Keratinocyte (primary cell): Measurements from ENCODE around the gene SLC12A9. TPM values are rescaled to one million over a fixed set of nuclear protein-coding genes. Genes with fewer than 3 reads are reported as not detected.

Experiments used
- DNase-seq: peaks from one replicate; pipeline ENCODE4 v3.0.0-alpha.2; 2011; ENCODE audit warnings: low read depth, missing footprints, low spot score
- FAIRE-seq: peaks from 2 replicates; lab custom pipeline; 2011; peaks lifted over from hg19 to GRCh38; lab: Jason Lieb, UNC
- H2AFZ ChIP-seq: 2 replicates; pipeline ENCODE4 v1.6.0; 2012; ENCODE audit warnings: low read length, control low read depth, inconsistent platforms; ENCODE audit not compliant: control insufficient read depth
- H3K27ac ChIP-seq: 2 replicates; pipeline ENCODE4 v1.5.1; 2011; ENCODE audit warnings: low read length; ENCODE audit not compliant: control insufficient read depth, insufficient read depth
- H3K27me3 ChIP-seq: 3 replicates; pipeline ENCODE4 v1.6.0; 2011; ENCODE audit warnings: low read length; ENCODE audit not compliant: control insufficient read depth, insufficient read depth; ENCODE audit errors: extremely low read depth
- H3K36me3 ChIP-seq, 2 experiments: 2 replicates in 1 of 2; 3 replicates in 1 of 2; pipeline ENCODE4 v1.5.1; 2011; ENCODE audit warnings: low read length in 2 of 2, mild to moderate bottlenecking in 1 of 2; ENCODE audit not compliant: control insufficient read depth in 2 of 2, insufficient read depth in 2 of 2; ENCODE audit errors: extremely low read depth in 1 of 2
- H3K4me1 ChIP-seq: 3 replicates; pipeline ENCODE4 v1.5.1; 2011; ENCODE audit warnings: low read length; ENCODE audit not compliant: control insufficient read depth, insufficient read depth; ENCODE audit errors: extremely low read depth
- H3K4me2 ChIP-seq: 3 replicates; pipeline ENCODE4 v1.6.0; 2011; ENCODE audit warnings: low read depth, low read length; ENCODE audit not compliant: control insufficient read depth, insufficient read depth; ENCODE audit errors: extremely low read depth
- H3K4me3 ChIP-seq, 3 experiments: fragments of 200-600 bp in 1 of 3; sonication (generic) in 1 of 3; 2 replicates in 2 of 3; 3 replicates in 1 of 3; pipeline ENCODE4 v1.5.1; 2011 to 2016; ENCODE audit warnings: low read length in 3 of 3, mild to moderate bottlenecking in 3 of 3, control low read depth in 2 of 3, inconsistent platforms in 1 of 3, low read depth in 1 of 3, mixed read lengths in 1 of 3, mixed run types in 1 of 3, moderate library complexity in 1 of 3; ENCODE audit not compliant: control insufficient read depth in 2 of 3, insufficient read depth in 2 of 3; ENCODE audit errors: extremely low read depth in 1 of 3
- H3K79me2 ChIP-seq: 2 replicates; pipeline ENCODE4 v1.6.0; 2012; ENCODE audit warnings: low read length; ENCODE audit not compliant: control insufficient read depth, insufficient read depth
- H3K9ac ChIP-seq: 3 replicates; pipeline ENCODE4 v1.6.0; 2011; ENCODE audit warnings: low read length; ENCODE audit not compliant: control insufficient read depth, insufficient read depth; ENCODE audit errors: extremely low read depth
- H3K9me1 ChIP-seq: 3 replicates; pipeline ENCODE4 v1.6.0; 2011; ENCODE audit warnings: low read length; ENCODE audit not compliant: control insufficient read depth, insufficient read depth; ENCODE audit errors: extremely low read depth
- H3K9me3 ChIP-seq: 2 replicates; pipeline ENCODE4 v1.5.1; 2012; ENCODE audit warnings: low read depth, low read length; ENCODE audit not compliant: control insufficient read depth
- H4K20me1 ChIP-seq: 3 replicates; pipeline ENCODE4 v1.6.0; 2011; ENCODE audit warnings: low read length; ENCODE audit not compliant: control insufficient read depth, insufficient read depth; ENCODE audit errors: extremely low read depth
- CTCF ChIP-seq, 3 experiments: IDR thresholded peaks in 1 of 3; conservative IDR thresholded peaks in 1 of 3; optimal IDR thresholded peaks in 1 of 3; 2 replicates in 2 of 3; 3 replicates in 1 of 3; pipeline versions ENCODE3 to v1.5.1; 2011; ENCODE audit warnings: low read length in 3 of 3, mild to moderate bottlenecking in 3 of 3, moderate library complexity in 2 of 3, control low read depth in 1 of 3, inconsistent platforms in 1 of 3; ENCODE audit not compliant: insufficient read depth in 2 of 3; ENCODE audit errors: extremely low read depth in 1 of 3
- EZH2 ChIP-seq: IDR thresholded peaks from one replicate; pipeline ENCODE4 v1.6.1; 2012; ENCODE audit warnings: inconsistent platforms, mild to moderate bottlenecking, low read length, moderate library complexity
- dilution Hi-C: fragments of 300-500 bp; cut with MboI; formaldehyde crosslinking; loops from one replicate; pipeline ENCODE4 v1.7.0; 2020; ENCODE audit warnings: low sequenced_read_pairs; ENCODE audit not compliant: extremely low pct_ligation_motif_present
- polyA plus RNA-seq, 5 experiments: library from polyadenylated mRNA; depleted of rRNA in 3 of 5; stranded (reverse) in 3 of 5; stranded (forward) in 1 of 5; unstranded in 1 of 5; fragments of >200 nt; gene quantifications; 1 replicate in 1 of 5; 2 replicates in 3 of 5; 3 replicates in 1 of 5; pipeline versions ENCODE4 v1.2.1 to v1.2.3, GENCODE V29; 2011 to 2012; ENCODE audit warnings: missing spikeins in 2 of 5, low read depth in 1 of 5, low replicate concordance in 1 of 5

The SLC12A9 gene
- polyA plus RNA-seq, 1 donor (not counting 4 experiments of a cell fraction or from before 2014, with no cell fraction given): 19.8 TPM

GRCh38 chr7:100874577-100875355 lies 22.3 kb downstream of the SLC12A9 start, which contains the start of gene SRRT:
Gene SRRT, plus strand, starts transcription at chr7:100875103. Its CDS starts 488 bp downstream, at chr7:100875591.
- Histone ChIP-seq H3K4me3 (peak within 1 kb of the TSS; percentile 95 to 99 (median 96)), H3K4me2 (peak within 1 kb of the TSS; percentile 98), H3K9me1 (no peaks in the 10 kb centered on the region), H3K27me3 (no peaks in the 10 kb centered on the region), H2AFZ (peak within 1 kb of the TSS; percentile 87), H3K9me3 (no peaks in the 10 kb centered on the region), H3K79me2 (peaks cover 87% of the 10 kb centered on the region), H3K9ac (peak within 1 kb of the TSS; percentile 93), H3K27ac (peak within 1 kb of the TSS; percentile 92), H4K20me1 (peaks cover 9% of the 10 kb centered on the region), H3K36me3 (peaks cover 27 to 46% of the 10 kb centered on the region in 2 experiments), H3K4me1 (peaks cover 29% of the 10 kb centered on the region)
- TF ChIP-seq EZH2: no peak
- peak in 1 of 3 experiments; percentile 41 for TF ChIP-seq CTCF (optimal IDR thresholded peaks at IDR 0.05 in 1 of 3, IDR thresholded peaks at IDR 0.05 in 1 of 3, conservative IDR thresholded peaks at IDR 0.05 in 1 of 3; ENCODE audit: extremely low read depth in 1 of 3, insufficient read depth in 2 of 3, low read length in 3 of 3)
- no peak for DNase-seq
- dilution Hi-C loops: no loop called here
- FAIRE-seq: peak; percentile 82

- TF ChIP-seq CTCF (optimal IDR thresholded peaks at IDR 0.05 in 1 of 3, IDR thresholded peaks at IDR 0.05 in 1 of 3, conservative IDR thresholded peaks at IDR 0.05 in 1 of 3; ENCODE audit: extremely low read depth in 1 of 3, insufficient read depth in 2 of 3, low read length in 3 of 3) (no peak), EZH2 (no peak)
- H3K27ac ChIP-seq: peak overlapping the region; percentile 78
- peaks cover 86% of the 10 kb centered on the region for H3K79me2 ChIP-seq
- peaks cover 12% of the 10 kb centered on the region for H4K20me1 ChIP-seq
- H3K4me1 ChIP-seq: peaks cover 29% of the 10 kb centered on the region
- DNase-seq (no peak), FAIRE-seq (no peak)
- peak overlapping the region; percentile 42 for H2AFZ ChIP-seq
- peak overlapping the region; percentile 95 to 99 (median 96) for H3K4me3 ChIP-seq
- dilution Hi-C loops: no loop called here
- H3K27me3 ChIP-seq: no peaks in the 10 kb centered on the region
- H3K9me1 ChIP-seq: no peaks in the 10 kb centered on the region
- H3K4me2 ChIP-seq: peak overlapping the region; percentile 98
- no peaks in the 10 kb centered on the region for H3K9me3 ChIP-seq
- H3K9ac ChIP-seq: peak overlapping the region; percentile 93
- peaks cover 29 to 49% of the 10 kb centered on the region in 2 experiments for H3K36me3 ChIP-seq
These were observed 22.8 kb downstream of the SLC12A9 start for GRCh38 chr7:100875356-100875751.
